ENCODE results near the gene AHSP.
"Not testable (repeated sequence)": the region's sequence is repeated elsewhere in the genome, so short reads cannot be mapped to it uniquely, and the experiment has no call there.

The AHSP gene

DNA sequence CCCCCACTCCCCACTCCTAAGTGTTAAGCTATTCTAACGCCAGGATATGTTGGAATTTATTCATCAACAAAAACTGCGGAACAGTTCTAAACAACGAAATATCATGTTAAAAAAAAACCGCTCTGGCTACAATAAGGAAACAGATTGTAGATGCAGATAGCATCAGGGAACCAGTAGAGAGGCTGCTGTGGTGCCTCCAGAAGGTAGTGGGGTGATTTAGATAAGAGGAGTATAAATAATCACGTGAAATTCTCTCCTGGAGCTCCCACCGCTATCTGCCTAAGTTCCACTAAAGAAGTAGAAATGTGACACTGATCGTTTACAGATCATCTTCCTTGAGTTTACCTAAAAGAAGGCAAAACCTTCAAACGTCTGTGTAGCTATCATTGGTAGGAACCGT, 8.0 kb downstream of the AHSP start:
- CTCF ChIA-PET = no interaction called here
- POLR2A ChIA-PET = no interaction called here
- no peak for DNase-seq (ENCODE audit: extremely low spot score)
- no peak for TF ChIP-seq NFRKB (IDR thresholded peaks at IDR 0.05)

DNA sequence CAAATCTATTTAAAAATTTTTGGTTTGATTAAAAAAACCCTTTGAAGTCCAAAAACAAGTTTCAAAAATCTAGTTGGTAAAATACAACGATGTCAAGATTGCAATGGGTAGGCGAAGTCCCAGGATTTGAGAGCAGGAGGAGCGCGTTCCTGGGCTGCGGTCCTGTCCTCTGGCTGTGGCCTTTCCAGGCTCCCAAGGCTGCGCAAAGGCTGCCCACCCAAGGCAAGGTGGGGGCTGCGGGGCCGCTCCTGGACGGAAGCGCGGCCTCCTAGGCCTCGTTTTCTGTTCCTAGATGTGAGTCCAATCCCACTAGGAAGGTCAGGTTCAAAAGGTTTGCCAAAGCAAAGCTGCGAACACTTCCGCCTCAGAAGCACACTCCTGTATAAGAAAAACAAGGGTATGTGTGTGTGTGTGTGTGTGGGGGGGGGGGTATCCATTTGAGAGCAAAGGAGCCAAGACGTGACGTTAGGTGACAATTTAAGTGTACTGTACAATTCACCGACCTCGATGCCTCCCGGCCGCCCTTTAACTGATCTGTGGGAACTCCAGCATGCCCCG, 9.2 kb downstream of the AHSP start:
- TF ChIP-seq LEF1 (IDR thresholded peaks at IDR 0.05; ENCODE audit: borderline replicate concordance) (no peak), PKNOX1 (IDR thresholded peaks at IDR 0.05) (no peak), ELF4 (IDR thresholded peaks at IDR 0.05) (no peak)
- POLR2A ChIA-PET = no interaction called here
- CTCF ChIA-PET = no interaction called here
- DNase-seq (ENCODE audit: extremely low spot score) = no peak

DNA sequence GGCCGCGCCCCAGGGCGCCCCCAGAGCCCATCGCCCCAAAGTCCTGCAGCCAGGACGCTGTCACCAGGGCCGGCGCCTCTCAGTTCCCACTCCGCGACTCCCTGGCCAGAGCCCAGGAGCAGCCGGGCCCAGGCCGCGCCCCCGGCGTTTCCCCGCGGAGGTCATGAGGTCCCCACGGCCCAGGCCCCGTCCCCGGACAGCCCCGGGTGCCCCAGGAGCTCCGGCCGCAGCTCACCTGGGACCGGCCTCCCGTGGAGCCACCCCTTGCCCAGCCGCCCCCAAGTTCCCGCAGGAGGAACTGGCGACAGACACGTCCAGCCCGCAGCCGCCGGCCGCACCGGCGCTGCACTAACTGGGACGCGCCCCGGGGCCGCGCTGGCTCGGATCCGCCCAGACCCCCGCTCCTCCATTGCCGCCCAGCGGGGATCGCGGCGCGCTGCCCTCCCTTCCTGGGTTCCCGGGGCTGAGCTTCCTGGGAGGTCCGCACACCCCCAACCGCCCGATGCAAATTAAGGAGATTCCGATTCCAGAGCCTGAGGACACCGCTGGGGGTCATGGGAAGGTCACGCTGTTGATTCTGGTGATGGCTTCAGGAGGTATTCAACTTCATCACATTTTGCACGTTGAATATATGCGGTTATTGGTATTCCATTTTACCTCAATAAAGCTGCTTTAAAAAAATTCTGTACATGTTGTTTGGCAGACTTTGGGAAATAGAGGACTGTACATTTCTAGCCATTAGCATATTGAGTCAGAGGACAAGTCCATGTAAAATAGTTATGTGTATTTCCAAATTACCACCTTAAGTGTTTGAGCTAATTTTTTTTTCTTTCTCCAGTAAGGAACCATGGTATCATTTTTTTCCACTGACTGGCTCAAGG, 9.9 kb downstream of the AHSP start:
- ChIA-PET CTCF (no interaction called here), POLR2A (no interaction called here)
- TF ChIP-seq SUZ12 (IDR thresholded peaks at IDR 0.05) (no peak), TARDBP (IDR thresholded peaks at IDR 0.05) (no peak), LEF1 (IDR thresholded peaks at IDR 0.05; ENCODE audit: borderline replicate concordance) (no peak), PKNOX1 (IDR thresholded peaks at IDR 0.05) (no peak), HDGF (IDR thresholded peaks at IDR 0.05; ENCODE audit: borderline replicate concordance) (no peak), FOXK2 (IDR thresholded peaks at IDR 0.05) (no peak), FOXA1 (IDR thresholded peaks at IDR 0.05) (no peak), FOXM1 (IDR thresholded peaks at IDR 0.05; ENCODE audit: borderline replicate concordance) (no peak), SP1 (IDR thresholded peaks at IDR 0.05) (no peak), NFRKB (IDR thresholded peaks at IDR 0.05) (no peak), CTBP1 (IDR thresholded peaks at IDR 0.05; ENCODE audit: borderline replicate concordance) (no peak), L3MBTL2 (conservative IDR thresholded peaks at IDR 0.05) (no peak), BHLHE40 (IDR thresholded peaks at IDR 0.05; ENCODE audit: borderline replicate concordance) (no peak), ARNT (IDR thresholded peaks at IDR 0.05) (no peak), ZNF384 (IDR thresholded peaks at IDR 0.05) (no peak), ELF4 (IDR thresholded peaks at IDR 0.05) (no peak)
- DNase-seq (ENCODE audit: extremely low spot score) = no peak

DNA sequence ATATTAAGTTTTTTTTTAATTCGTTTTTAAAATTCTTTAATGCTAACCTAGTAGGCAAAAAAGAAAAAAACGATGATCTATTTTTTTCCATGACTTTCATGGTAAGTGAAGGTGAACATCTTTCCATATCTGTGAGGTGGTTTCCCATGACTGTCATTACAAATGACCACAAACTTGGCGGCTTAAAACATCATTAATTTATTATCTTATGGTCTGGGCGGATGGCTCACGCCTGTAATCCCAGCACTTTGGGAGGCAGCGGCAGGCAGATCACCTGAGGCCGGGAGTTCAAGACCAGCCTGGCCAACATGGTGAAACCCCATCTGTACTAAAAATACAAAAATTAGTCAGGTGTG, 10.5 kb downstream of the AHSP start:
- POLR2A ChIA-PET = not testable (repeated sequence)

GRCh38 chr16:31539762-31540161, 12.1 kb downstream of the AHSP start:
- POLR2A ChIA-PET; DNase-seq (ENCODE audit: extremely low spot score); CTCF ChIA-PET: not testable (repeated sequence)

More for the DNA sequence above, 10.5 kb downstream of the AHSP start:
- CTCF ChIA-PET; DNase-seq (ENCODE audit: extremely low spot score): not testable (repeated sequence)

- CTCF ChIA-PET = no interaction called here
- POLR2A ChIA-PET = no interaction called here
- no peak for TF ChIP-seq PKNOX1 (IDR thresholded peaks at IDR 0.05)
- TF ChIP-seq ELF4 (IDR thresholded peaks at IDR 0.05) = no peak
- no peak for TF ChIP-seq CTBP1 (IDR thresholded peaks at IDR 0.05; ENCODE audit: borderline replicate concordance)
- TF ChIP-seq BHLHE40 (IDR thresholded peaks at IDR 0.05; ENCODE audit: borderline replicate concordance) = no peak
- DNase-seq (ENCODE audit: extremely low spot score) = no peak
Observed at GRCh38 chr16:31542763-31543162, 15.1 kb downstream of the AHSP start.

GRCh38 chr16:31561426-31562233, 33.9 kb downstream of the AHSP start:
- no peak for TF ChIP-seq TARDBP (IDR thresholded peaks at IDR 0.05)
- no peak for TF ChIP-seq ELF4 (IDR thresholded peaks at IDR 0.05)
- no peak for TF ChIP-seq PKNOX1 (IDR thresholded peaks at IDR 0.05)
- no peak for TF ChIP-seq HDGF (IDR thresholded peaks at IDR 0.05; ENCODE audit: borderline replicate concordance)
- TF ChIP-seq ARNT (IDR thresholded peaks at IDR 0.05) = no peak
- TF ChIP-seq FOXA1 (IDR thresholded peaks at IDR 0.05) = no peak
- no peak for TF ChIP-seq SP1 (IDR thresholded peaks at IDR 0.05)
- no peak for TF ChIP-seq SUZ12 (IDR thresholded peaks at IDR 0.05)
- no peak for TF ChIP-seq BHLHE40 (IDR thresholded peaks at IDR 0.05; ENCODE audit: borderline replicate concordance)
- no peak for TF ChIP-seq FOXK2 (IDR thresholded peaks at IDR 0.05)
- no peak for TF ChIP-seq NFRKB (IDR thresholded peaks at IDR 0.05)
- no peak for TF ChIP-seq LEF1 (IDR thresholded peaks at IDR 0.05; ENCODE audit: borderline replicate concordance)
- no peak for TF ChIP-seq FOXM1 (IDR thresholded peaks at IDR 0.05; ENCODE audit: borderline replicate concordance)
- TF ChIP-seq ZNF384 (IDR thresholded peaks at IDR 0.05) = no peak
- no peak for TF ChIP-seq L3MBTL2 (conservative IDR thresholded peaks at IDR 0.05)
- ChIA-PET POLR2A (no interaction called here), CTCF (no interaction called here)
- DNase-seq (ENCODE audit: extremely low spot score) = no peak
